Activated CD8-positive, alpha-beta memory T cell treated with anti-CD3 and anti-CD28 coated beads, Interleukin-2, amount 50 U/mL, for 48 hours (primary cell): ENCODE measurements around the gene HM13.
"Not testable (repeated sequence)": the region's sequence is repeated elsewhere in the genome, so short reads cannot be mapped to it uniquely, and the experiment has no call there.

Experiments
- DNase-seq: peaks from one replicate; pipeline ENCODE4 v3.0.0-alpha.2; 2020

HM13 gene

DNA sequence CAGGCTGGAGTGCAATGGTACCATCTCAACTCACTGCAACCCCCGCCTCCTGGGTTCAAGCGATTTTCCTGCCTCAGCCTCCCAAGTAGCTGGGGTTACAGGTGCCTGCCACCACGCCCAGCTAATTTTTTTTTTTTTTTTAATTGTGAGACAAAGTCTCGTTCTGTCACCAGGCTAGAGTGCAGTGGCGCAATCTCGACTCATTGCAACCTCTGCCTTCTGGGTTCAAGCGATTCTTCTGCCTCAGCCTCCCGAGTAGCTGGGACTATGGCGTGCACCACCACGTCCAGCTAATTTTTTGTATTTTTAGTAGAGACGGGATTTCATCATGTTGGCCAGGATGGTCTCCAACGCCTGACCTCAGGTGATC is 98.0 kb downstream of the HM13 start:
- not testable (repeated sequence) for DNase-seq

- DNase-seq: no peak
Measured at GRCh38 chr20:31615416-31615815, 101.2 kb downstream of the HM13 start.

DNA sequence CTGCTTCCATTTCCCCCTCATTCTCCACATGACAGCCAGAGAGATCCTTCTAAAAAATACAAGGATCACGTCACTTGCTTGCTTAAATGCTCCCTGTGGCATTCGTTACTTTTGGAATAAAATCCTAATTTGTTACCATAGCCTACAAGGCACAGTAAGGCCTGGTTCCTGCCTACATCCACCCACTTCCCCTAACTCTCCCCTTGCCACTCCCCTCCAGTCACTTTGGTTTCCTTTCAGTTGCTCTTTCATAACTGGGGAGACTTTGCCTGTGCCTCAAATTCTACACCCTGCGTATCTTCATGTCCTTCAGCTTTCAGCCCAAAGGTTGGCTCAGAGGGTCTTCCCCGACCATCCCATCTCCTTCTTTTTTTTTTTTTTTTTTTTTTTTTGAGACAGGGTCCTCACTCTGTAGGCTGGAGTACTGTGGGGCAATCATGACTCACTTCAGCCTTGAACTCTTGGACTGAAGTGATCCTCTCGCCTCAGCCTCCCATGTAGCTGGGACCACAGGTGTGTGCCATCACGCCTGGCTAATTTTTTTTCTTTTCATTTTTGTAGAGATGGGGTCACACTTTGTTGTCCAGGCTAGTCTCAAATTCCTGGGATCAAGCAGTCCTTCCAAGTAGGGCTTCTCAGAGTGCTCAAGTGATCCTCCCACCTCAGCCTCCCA is 103.3 kb downstream of the HM13 start:
- DNase-seq: no peak
